Ovary (tissue), 3 donors: ENCODE measurements around the gene CALML5.

Experiments
- POLR2A ChIP-seq: fragments of 450-650 bp; IDR thresholded peaks from one replicate; pipeline ENCODE4 v1.6.1; 2017; ENCODE audit warnings: antibody characterized with exemption, mild to moderate bottlenecking, moderate library complexity
- TF ChIP-seq, protein P1 (sequence below), 3 donors: fragments of 450-650 bp in 2 of 3; fragments of 200-600 bp in 1 of 3; IDR thresholded peaks; one replicate each; pipeline versions ENCODE4 v1.5.1 to v1.8.0; 2016 to 2022; ENCODE audit warnings: antibody characterized with exemption in 3 of 3, mild to moderate bottlenecking in 1 of 3
- donor health status: DM: no; HTN: no; CAD: no.

DNA sequence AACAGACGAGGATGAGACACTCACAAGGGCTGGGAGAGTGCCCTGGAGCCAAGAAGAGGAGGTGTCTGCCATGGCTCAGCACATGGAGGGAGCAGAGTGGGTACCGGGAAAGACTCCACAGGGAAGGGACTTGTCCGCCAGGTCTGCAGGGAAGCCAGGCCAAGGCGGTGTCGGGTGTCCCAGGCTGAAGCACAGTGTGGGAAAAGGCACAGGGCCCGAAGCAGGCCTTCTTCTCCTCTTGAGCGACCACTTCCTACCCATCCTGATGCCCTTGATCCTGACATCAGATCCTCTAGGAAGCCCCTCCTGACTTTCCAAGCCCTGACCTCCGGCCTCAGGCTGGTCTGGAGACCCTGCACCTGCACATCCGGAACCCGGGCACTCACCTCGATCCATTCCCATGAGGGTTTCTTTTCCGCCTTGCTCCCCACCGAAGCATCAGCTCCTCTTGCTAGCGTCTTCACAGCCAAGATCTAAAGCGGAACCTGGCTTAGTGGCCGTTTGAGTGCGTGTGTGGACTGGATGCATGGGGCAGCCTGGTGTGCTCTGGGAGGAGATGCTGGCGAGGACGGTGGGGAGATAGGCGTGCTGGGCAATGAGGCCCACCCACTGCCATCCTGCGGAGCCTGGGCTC lies 33.8 kb upstream of the CALML5 start:
- TF ChIP-seq, protein P1, sequence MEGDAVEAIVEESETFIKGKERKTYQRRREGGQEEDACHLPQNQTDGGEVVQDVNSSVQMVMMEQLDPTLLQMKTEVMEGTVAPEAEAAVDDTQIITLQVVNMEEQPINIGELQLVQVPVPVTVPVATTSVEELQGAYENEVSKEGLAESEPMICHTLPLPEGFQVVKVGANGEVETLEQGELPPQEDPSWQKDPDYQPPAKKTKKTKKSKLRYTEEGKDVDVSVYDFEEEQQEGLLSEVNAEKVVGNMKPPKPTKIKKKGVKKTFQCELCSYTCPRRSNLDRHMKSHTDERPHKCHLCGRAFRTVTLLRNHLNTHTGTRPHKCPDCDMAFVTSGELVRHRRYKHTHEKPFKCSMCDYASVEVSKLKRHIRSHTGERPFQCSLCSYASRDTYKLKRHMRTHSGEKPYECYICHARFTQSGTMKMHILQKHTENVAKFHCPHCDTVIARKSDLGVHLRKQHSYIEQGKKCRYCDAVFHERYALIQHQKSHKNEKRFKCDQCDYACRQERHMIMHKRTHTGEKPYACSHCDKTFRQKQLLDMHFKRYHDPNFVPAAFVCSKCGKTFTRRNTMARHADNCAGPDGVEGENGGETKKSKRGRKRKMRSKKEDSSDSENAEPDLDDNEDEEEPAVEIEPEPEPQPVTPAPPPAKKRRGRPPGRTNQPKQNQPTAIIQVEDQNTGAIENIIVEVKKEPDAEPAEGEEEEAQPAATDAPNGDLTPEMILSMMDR (IDR thresholded peaks at IDR 0.05), result no peak
- no peak for TF ChIP-seq POLR2A
